Natural killer cell (primary cell): ENCODE measurements around the gene TMEM18. TPM values are rescaled to one million over a fixed set of nuclear protein-coding genes. Genes with fewer than 3 reads are reported as not detected.

Experiments used
- ATAC-seq, 3 donors: fragments of 150-1000 bp in 2 of 3; fragments of 200-7000 bp in 1 of 3; cut with Tn5 transposase; 1 replicate in 1 of 3; 2 replicates in 2 of 3; pipeline ENCODE4 v1.10.0; 2021; ENCODE audit warnings: mild to moderate bottlenecking in 2 of 3, moderate library complexity in 2 of 3
- DNase-seq, 2 donors: peaks; one replicate each; pipeline versions ENCODE4 v3.0.0 to v3.0.0-alpha.2; 2013 to 2021; ENCODE audit warnings: mixed read lengths in 1 of 2
- H3K27ac ChIP-seq: one replicate; pipeline ENCODE4 v1.5.1; 2013; ENCODE audit warnings: mild to moderate bottlenecking, low read length
- H3K27me3 ChIP-seq: one replicate; pipeline ENCODE4 v1.6.1; 2013; ENCODE audit warnings: low read length; ENCODE audit not compliant: control insufficient read depth, insufficient read depth
- H3K36me3 ChIP-seq: one replicate; pipeline ENCODE4 v1.6.1; 2013; ENCODE audit warnings: low read length; ENCODE audit not compliant: control insufficient read depth, insufficient read depth
- H3K4me1 ChIP-seq: one replicate; pipeline ENCODE4 v1.6.1; 2013; ENCODE audit warnings: low read length; ENCODE audit not compliant: control insufficient read depth, insufficient read depth
- H3K4me3 ChIP-seq: one replicate; pipeline ENCODE4 v1.5.1; 2013; ENCODE audit warnings: low read length
- H3K9me3 ChIP-seq: one replicate; pipeline ENCODE4 v1.6.1; 2013; ENCODE audit warnings: low read length; ENCODE audit not compliant: control insufficient read depth, insufficient read depth
- H3K27ac Mint-ChIP-seq, 2 donors: one replicate each; pipeline ENCODE4 v1.8.0; 2022; ENCODE audit warnings: mild to moderate bottlenecking in 2 of 2, mixed read lengths in 2 of 2, moderate library complexity in 1 of 2
- H3K27me3 Mint-ChIP-seq, 2 donors: one replicate each; pipeline ENCODE4 v1.8.0; 2022; ENCODE audit warnings: low read depth in 2 of 2, mixed read lengths in 2 of 2
- H3K36me3 Mint-ChIP-seq: one replicate; pipeline ENCODE4 v1.8.0; 2022; ENCODE audit warnings: mixed read lengths
- H3K4me1 Mint-ChIP-seq, 2 donors: one replicate each; pipeline ENCODE4 v1.8.0; 2022; ENCODE audit warnings: mixed read lengths in 2 of 2
- H3K4me3 Mint-ChIP-seq: one replicate; pipeline ENCODE4 v1.8.0; 2022; ENCODE audit warnings: mild to moderate bottlenecking, moderate library complexity, mixed read lengths
- H3K9me3 Mint-ChIP-seq, 2 donors: one replicate each; pipeline ENCODE4 v1.8.0; 2022; ENCODE audit warnings: mixed read lengths in 2 of 2
- CTCF ChIP-seq: fragments of 200-600 bp; IDR thresholded peaks from one replicate; pipeline ENCODE4 v1.8.0; 2022; ENCODE audit warnings: antibody characterized with exemption
- WGBS: methylation state at CpG from one replicate; pipeline ENCODE4 v1.1.7; 2013; ENCODE audit warnings: missing lambda C conversion rate; ENCODE audit not compliant: insufficient coverage; 5-methylcytosine and 5-hydroxymethylcytosine counted together
- intact Hi-C: fragments of 100-400 bp; cut with micrococcal nuclease; formaldehyde crosslinking; loops from one replicate; pipeline ENCODE4 v1.14.2; 2022
- total RNA-seq, 4 donors: library from RNA; stranded (reverse); fragments of 120-200 nt in 1 of 4; gene quantifications; one replicate each; pipeline versions ENCODE4 v1.2.3 to v1.2.4, GENCODE V29; 2013 to 2022

TMEM18 gene
- total RNA-seq, 3 donors from 2014 or later (not counting 1 experiment from before 2014, with no cell fraction given): 22.0 to 30.8 (median 22.1) TPM

- TF ChIP-seq CTCF: no peak
- H3K27me3 Mint-ChIP-seq: peaks cover 6 to 16% of the 10 kb centered on the region in 2 donors
- no peaks in the 10 kb centered on the region for H3K4me1 Mint-ChIP-seq
- Histone ChIP-seq H3K27ac (no peak overlapping the region), H3K4me1 (no peaks in the 10 kb centered on the region), H3K36me3 (no peaks in the 10 kb centered on the region), H3K4me3 (no peak overlapping the region), H3K9me3 (no peaks in the 10 kb centered on the region), H3K27me3 (no peaks in the 10 kb centered on the region)
- 57% methylated on average over 5 of the region's 5 CpGs for WGBS
- no peak for DNase-seq
- ATAC-seq: no peak
- H3K27ac Mint-ChIP-seq: no peak overlapping the region
- H3K4me3 Mint-ChIP-seq: no peak overlapping the region
- no peaks in the 10 kb centered on the region for H3K36me3 Mint-ChIP-seq
- intact Hi-C loops: no loop called here
- no peaks in the 10 kb centered on the region for H3K9me3 Mint-ChIP-seq
Measured at GRCh38 chr2:644871-645270, 32.3 kb downstream of the TMEM18 start.

GRCh38 chr2:643761-644160 is 33.4 kb downstream of the TMEM18 start:
- no peak overlapping the region for H3K27ac ChIP-seq
- H3K9me3 ChIP-seq: no peaks in the 10 kb centered on the region
- no peaks in the 10 kb centered on the region for H3K27me3 ChIP-seq
- Mint-ChIP-seq H3K4me1 (no peaks in the 10 kb centered on the region), H3K9me3 (no peaks in the 10 kb centered on the region), H3K36me3 (no peaks in the 10 kb centered on the region), H3K27ac (no peak overlapping the region), H3K27me3 (peaks cover 6 to 16% of the 10 kb centered on the region in 2 donors), H3K4me3 (no peak overlapping the region)
- ATAC-seq (no peak), DNase-seq (no peak)
- no peaks in the 10 kb centered on the region for H3K4me1 ChIP-seq
- H3K4me3 ChIP-seq: no peak overlapping the region
- intact Hi-C loops: no loop called here
- no peak for TF ChIP-seq CTCF
- H3K36me3 ChIP-seq: no peaks in the 10 kb centered on the region
- WGBS: 89% methylated on average over 4 of the region's 4 CpGs

- Histone ChIP-seq H3K4me3 (no peak overlapping the region), H3K4me1 (no peaks in the 10 kb centered on the region), H3K36me3 (no peaks in the 10 kb centered on the region), H3K9me3 (no peaks in the 10 kb centered on the region), H3K27me3 (no peaks in the 10 kb centered on the region), H3K27ac (no peak overlapping the region)
- Mint-ChIP-seq H3K4me3 (no peak overlapping the region), H3K36me3 (no peaks in the 10 kb centered on the region), H3K27ac (no peak overlapping the region), H3K27me3 (peaks cover 6 to 16% of the 10 kb centered on the region in 2 donors), H3K4me1 (no peaks in the 10 kb centered on the region), H3K9me3 (no peaks in the 10 kb centered on the region)
- no peak for TF ChIP-seq CTCF
- DNase-seq: no peak
- WGBS: 89% methylated on average over 10 of the region's 10 CpGs
- ATAC-seq: no peak
- intact Hi-C loops: no loop called here
Measured at GRCh38 chr2:643334-643733, 33.9 kb downstream of the TMEM18 start.
